CD4-positive, alpha-beta T cell (primary cell): ENCODE measurements around the gene TP53. TPM values are rescaled to one million over a fixed set of nuclear protein-coding genes. Genes with fewer than 3 reads are reported as not detected.

Experiments
- ATAC-seq: fragments of 200-7000 bp; cut with Tn5 transposase; one replicate; pipeline ENCODE4 v1.10.0; 2022; ENCODE audit warnings: mild to moderate bottlenecking; ENCODE audit not compliant: poor library complexity
- CTCF ChIA-PET: fragments of 350-600 bp; sonication (Branson Sonifier 250); formaldehyde crosslinking; loops from one replicate; lab custom pipeline; 2021; ENCODE audit warnings: antibody characterized with exemption, inconsistent platforms; lab: Charles Lee
- POLR2A ChIA-PET: fragments of 350-600 bp; sonication (Branson Sonifier 250); formaldehyde crosslinking; loops from one replicate; lab custom pipeline; 2021; ENCODE audit warnings: antibody characterized with exemption, inconsistent platforms; lab: Charles Lee
- DNase-seq, 14 experiments: peaks; one replicate each; pipeline ENCODE4 v3.0.0-alpha.2; 2013 to 2020; ENCODE audit warnings: mixed read lengths in 2 of 14
- H3K27ac ChIP-seq, 2 donors: one replicate each; pipeline versions ENCODE4 v1.5.1 to v1.7.0; 2013; ENCODE audit warnings: low read length in 2 of 2, low read depth in 1 of 2, mild to moderate bottlenecking in 1 of 2
- H3K27me3 ChIP-seq, 2 experiments: 1 replicate in 1 of 2; 2 replicates in 1 of 2; pipeline versions ENCODE4 v1.6.1 to v1.7.0; 2013; ENCODE audit warnings: low read length in 2 of 2, control low read depth in 1 of 2, mild to moderate bottlenecking in 1 of 2, moderate library complexity in 1 of 2; ENCODE audit not compliant: insufficient read depth in 2 of 2, control insufficient read depth in 1 of 2
- H3K36me3 ChIP-seq: one replicate; pipeline ENCODE4 v1.6.1; 2013; ENCODE audit warnings: low read length, control low read depth; ENCODE audit not compliant: insufficient read depth
- H3K4me1 ChIP-seq: one replicate; pipeline ENCODE4 v1.6.1; 2013; ENCODE audit warnings: low read length, control low read depth; ENCODE audit not compliant: insufficient read depth
- H3K4me3 ChIP-seq: one replicate; pipeline ENCODE4 v1.5.1; 2013; ENCODE audit warnings: mild to moderate bottlenecking, low read length, moderate library complexity
- H3K9me3 ChIP-seq, 2 experiments: 1 replicate in 1 of 2; 2 replicates in 1 of 2; pipeline versions ENCODE4 v1.6.1 to v1.7.0; 2013; ENCODE audit warnings: low read length in 2 of 2, mild to moderate bottlenecking in 2 of 2, control low read depth in 1 of 2, moderate library complexity in 1 of 2; ENCODE audit not compliant: control insufficient read depth in 1 of 2, insufficient read depth in 1 of 2
- H3K27ac Mint-ChIP-seq: one replicate; pipeline ENCODE4 v1.8.0; 2020; ENCODE audit warnings: mixed read lengths
- H3K27me3 Mint-ChIP-seq: one replicate; pipeline ENCODE4 v1.8.0; 2021; ENCODE audit warnings: mixed read lengths
- H3K36me3 Mint-ChIP-seq: one replicate; pipeline ENCODE4 v1.8.0; 2021; ENCODE audit warnings: low read depth, mixed read lengths
- H3K4me1 Mint-ChIP-seq: one replicate; pipeline ENCODE4 v1.8.0; 2021; ENCODE audit warnings: low read depth, mixed read lengths
- H3K4me3 Mint-ChIP-seq: one replicate; pipeline ENCODE4 v1.8.0; 2020; ENCODE audit warnings: mild to moderate bottlenecking, mixed read lengths
- H3K9me3 Mint-ChIP-seq: one replicate; pipeline ENCODE4 v1.8.0; 2020; ENCODE audit warnings: mixed read lengths
- intact Hi-C, 2 experiments: fragments of 100-400 bp; cut with DNase I in 1 of 2; cut with micrococcal nuclease in 1 of 2; formaldehyde crosslinking; loops; one replicate each; pipeline versions ENCODE4 v1.15.1 to v1.9.0; 2023 to 2025; cut with DNase I, micrococcal nuclease
- total RNA-seq, 174 experiments: library from RNA in 2 of 174; stranded (reverse) in 2 of 174; gene quantifications; one replicate each; pipeline ENCODE4 v1.2.3 and lab custom pipeline; 2021 to 2026
- TF ChIP-seq, protein P1 (sequence below): fragments of 200-600 bp; IDR thresholded peaks from one replicate; pipeline ENCODE4 v1.8.0; 2022; ENCODE audit warnings: antibody characterized with exemption, mild to moderate bottlenecking

The TP53 gene
- total RNA-seq, 2 experiments from 2014 or later: 25.8 to 26.0 TPM

GRCh38 chr17:7709031-7709430, 21.7 kb upstream of the TP53 start:
- ChIA-PET POLR2A (no interaction called here), CTCF (no interaction called here)
- Histone ChIP-seq H3K9me3 (peaks cover 0 to 6% of the 10 kb centered on the region in 2 experiments), H3K27me3 (peaks cover 46 to 53% of the 10 kb centered on the region in 2 experiments), H3K4me3 (no peak overlapping the region), H3K27ac (no peak overlapping the region), H3K36me3 (no peaks in the 10 kb centered on the region), H3K4me1 (peaks cover 25% of the 10 kb centered on the region)
- intact Hi-C loops: no loop called here
- no peaks in the 10 kb centered on the region for H3K36me3 Mint-ChIP-seq
- TF ChIP-seq, protein P1, sequence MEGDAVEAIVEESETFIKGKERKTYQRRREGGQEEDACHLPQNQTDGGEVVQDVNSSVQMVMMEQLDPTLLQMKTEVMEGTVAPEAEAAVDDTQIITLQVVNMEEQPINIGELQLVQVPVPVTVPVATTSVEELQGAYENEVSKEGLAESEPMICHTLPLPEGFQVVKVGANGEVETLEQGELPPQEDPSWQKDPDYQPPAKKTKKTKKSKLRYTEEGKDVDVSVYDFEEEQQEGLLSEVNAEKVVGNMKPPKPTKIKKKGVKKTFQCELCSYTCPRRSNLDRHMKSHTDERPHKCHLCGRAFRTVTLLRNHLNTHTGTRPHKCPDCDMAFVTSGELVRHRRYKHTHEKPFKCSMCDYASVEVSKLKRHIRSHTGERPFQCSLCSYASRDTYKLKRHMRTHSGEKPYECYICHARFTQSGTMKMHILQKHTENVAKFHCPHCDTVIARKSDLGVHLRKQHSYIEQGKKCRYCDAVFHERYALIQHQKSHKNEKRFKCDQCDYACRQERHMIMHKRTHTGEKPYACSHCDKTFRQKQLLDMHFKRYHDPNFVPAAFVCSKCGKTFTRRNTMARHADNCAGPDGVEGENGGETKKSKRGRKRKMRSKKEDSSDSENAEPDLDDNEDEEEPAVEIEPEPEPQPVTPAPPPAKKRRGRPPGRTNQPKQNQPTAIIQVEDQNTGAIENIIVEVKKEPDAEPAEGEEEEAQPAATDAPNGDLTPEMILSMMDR: no peak
- H3K27me3 Mint-ChIP-seq: peaks cover 79% of the 10 kb centered on the region
- H3K9me3 Mint-ChIP-seq: no peaks in the 10 kb centered on the region
- DNase-seq (no peak), ATAC-seq (no peak)
- H3K4me1 Mint-ChIP-seq: peaks cover 29% of the 10 kb centered on the region
- H3K4me3 Mint-ChIP-seq: no peak overlapping the region
- H3K27ac Mint-ChIP-seq: no peak overlapping the region

DNA sequence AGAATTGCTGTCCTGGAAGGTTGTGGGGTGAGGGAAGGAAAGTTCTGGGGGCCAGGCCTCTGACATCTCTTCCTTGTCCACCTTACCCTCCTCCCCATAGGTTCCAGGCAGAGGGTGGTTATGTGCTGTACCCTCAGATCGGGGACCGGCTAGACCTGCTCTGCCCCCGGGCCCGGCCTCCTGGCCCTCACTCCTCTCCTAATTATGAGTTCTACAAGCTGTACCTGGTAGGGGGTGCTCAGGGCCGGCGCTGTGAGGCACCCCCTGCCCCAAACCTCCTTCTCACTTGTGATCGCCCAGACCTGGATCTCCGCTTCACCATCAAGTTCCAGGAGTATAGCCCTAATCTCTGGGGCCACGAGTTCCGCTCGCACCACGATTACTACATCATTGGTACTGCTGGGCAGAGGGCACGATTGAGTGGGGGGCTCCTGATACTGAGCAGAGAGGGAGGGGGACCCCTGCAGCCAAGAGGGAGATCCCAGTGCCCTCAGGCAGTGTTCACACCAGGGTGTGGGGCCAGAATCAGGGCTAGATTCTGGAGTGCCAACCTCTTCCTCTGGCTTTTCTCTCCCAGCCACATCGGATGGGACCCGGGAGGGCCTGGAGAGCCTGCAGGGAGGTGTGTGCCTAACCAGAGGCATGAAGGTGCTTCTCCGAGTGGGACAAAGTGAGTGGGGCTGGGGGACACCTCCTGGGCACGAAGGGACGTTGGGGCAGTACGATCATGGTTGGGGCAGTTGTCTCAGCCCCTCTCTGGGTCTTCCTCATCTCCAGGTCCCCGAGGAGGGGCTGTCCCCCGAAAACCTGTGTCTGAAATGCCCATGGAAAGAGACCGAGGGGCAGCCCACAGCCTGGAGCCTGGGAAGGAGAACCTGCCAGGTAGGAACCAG, 20.8 kb upstream of the TP53 start:
- Histone ChIP-seq H3K27me3 (peaks cover 47 to 56% of the 10 kb centered on the region in 2 experiments), H3K36me3 (peaks cover 1% of the 10 kb centered on the region), H3K4me3 (no peak overlapping the region), H3K4me1 (peaks cover 26% of the 10 kb centered on the region), H3K27ac (no peak overlapping the region), H3K9me3 (peaks cover 0 to 15% of the 10 kb centered on the region in 2 experiments)
- CTCF ChIA-PET: interaction anchor here (0.6 kb wide), 1 partner anchor 44 kb away, joined by 3 read pairs; no protein-coding TSS in a partner anchor
- H3K4me1 Mint-ChIP-seq: peaks cover 24% of the 10 kb centered on the region
- POLR2A ChIA-PET: no interaction called here
- H3K36me3 Mint-ChIP-seq: peaks cover 5% of the 10 kb centered on the region
- ATAC-seq (no peak), DNase-seq (no peak)
- H3K27me3 Mint-ChIP-seq: peaks cover 80% of the 10 kb centered on the region
- intact Hi-C loops: no loop called here
- TF ChIP-seq, protein P1: no peak
- H3K4me3 Mint-ChIP-seq: no peak overlapping the region
- H3K27ac Mint-ChIP-seq: no peak overlapping the region
- no peaks in the 10 kb centered on the region for H3K9me3 Mint-ChIP-seq

DNA sequence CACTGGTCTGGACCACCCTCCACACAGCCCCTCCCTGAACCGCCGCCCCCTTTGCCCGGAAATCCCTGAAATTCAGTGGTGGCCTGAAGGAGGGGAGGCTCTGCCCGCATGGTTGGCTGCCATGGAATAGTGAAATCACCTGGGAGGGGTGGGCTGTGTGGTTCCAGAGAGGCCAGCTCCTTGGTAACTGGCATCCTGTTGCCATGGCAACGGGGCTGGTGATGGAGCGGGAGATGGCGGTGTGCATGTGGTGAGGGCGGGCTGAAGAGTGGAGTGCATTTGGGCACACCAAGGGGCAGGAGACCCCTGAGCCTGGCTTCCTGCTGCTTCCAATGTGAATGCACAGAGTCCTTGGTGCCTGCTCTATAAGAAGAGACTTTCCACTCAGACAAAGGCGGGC, 20.2 kb upstream of the TP53 start:
- ChIA-PET CTCF (interaction anchor here (0.6 kb wide), 1 partner anchor 44 kb away, joined by 3 read pairs; no protein-coding TSS in a partner anchor), POLR2A (interaction anchor here (0.6 kb wide), 1 partner anchor 662 kb away, joined by 3 read pairs; no protein-coding TSS in a partner anchor)
- Histone ChIP-seq H3K36me3 (peaks cover 6% of the 10 kb centered on the region), H3K27ac (no peak overlapping the region), H3K4me1 (peaks cover 26% of the 10 kb centered on the region), H3K27me3 (peaks cover 52 to 63% of the 10 kb centered on the region in 2 experiments), H3K4me3 (no peak overlapping the region), H3K9me3 (peaks cover 0 to 17% of the 10 kb centered on the region in 2 experiments)
- no peak overlapping the region for H3K27ac Mint-ChIP-seq
- H3K4me3 Mint-ChIP-seq: no peak overlapping the region
- peaks cover 24% of the 10 kb centered on the region for H3K4me1 Mint-ChIP-seq
- H3K27me3 Mint-ChIP-seq: peaks cover 80% of the 10 kb centered on the region
- no peak for DNase-seq
- H3K36me3 Mint-ChIP-seq: peaks cover 10% of the 10 kb centered on the region
- H3K9me3 Mint-ChIP-seq: no peaks in the 10 kb centered on the region
- no peak for ATAC-seq
- TF ChIP-seq, protein P1: no peak
- intact Hi-C loops: no loop called here
